K562 (cell line): ENCODE data around the gene BPIFB2. TPM values are rescaled to one million over a fixed set of nuclear protein-coding genes. Genes with fewer than 3 reads are reported as not detected.

ENCODE experiments used
- CCAR2 ChIP-seq: fragments of 200-400 bp; formaldehyde crosslinking; IDR thresholded peaks from 2 replicates; pipeline ENCODE4 v1.6.1; 2017; ENCODE audit warnings: mild to moderate bottlenecking, low read depth, low read length
- ESRRA ChIP-seq: fragments of 450-650 bp; IDR thresholded peaks from 2 replicates; pipeline ENCODE4 v1.6.1; 2014; ENCODE audit warnings: low read depth, mild to moderate bottlenecking, moderate library complexity, borderline replicate concordance
- EWSR1 ChIP-seq: fragments of 450-650 bp; IDR thresholded peaks from 2 replicates; pipeline ENCODE4 v1.6.1; 2018; ENCODE audit warnings: borderline replicate concordance, mild to moderate bottlenecking, low read depth, moderate library complexity; ENCODE audit not compliant: partially characterized antibody
- HMG20A ChIP-seq: fragments of 450-650 bp; formaldehyde crosslinking; conservative IDR thresholded peaks from 2 replicates; pipeline ENCODE4 v1.4.0; 2020; ENCODE audit warnings: mild to moderate bottlenecking, mixed read lengths
- HNRNPH1 ChIP-seq: fragments of 200-400 bp; formaldehyde crosslinking; optimal IDR thresholded peaks from 2 replicates; pipeline ENCODE3; 2017; ENCODE audit warnings: low read depth, mild to moderate bottlenecking, low read length, moderate library complexity
- KAT8 ChIP-seq: fragments of 450-650 bp; IDR thresholded peaks from 2 replicates; pipeline ENCODE4 v1.6.1; 2016; ENCODE audit warnings: low read depth, mild to moderate bottlenecking
- ZFPM2 ChIP-seq: fragments of 250-450 bp; sonication (Bioruptor Pico); IDR thresholded peaks from 2 replicates; pipeline ENCODE4 v1.5.1; 2022; ENCODE audit warnings: mild to moderate bottlenecking
- ZFX ChIP-seq: sonication (generic); formaldehyde crosslinking; IDR thresholded peaks from 2 replicates; pipeline ENCODE4 v1.8.0; 2022; ENCODE audit warnings: mild to moderate bottlenecking, missing genetic modification reagents, moderate library complexity
- ZNF384 ChIP-seq: IDR thresholded peaks from 2 replicates; pipeline ENCODE4 v1.6.1; 2012; ENCODE audit warnings: low read depth, low read length, improper control_type of control experiment
- ZNF764 ChIP-seq: fragments of 250-450 bp; sonication (Bioruptor Pico); IDR thresholded peaks from 2 replicates; pipeline ENCODE4 v1.4.0; 2020; ENCODE audit warnings: low read depth, mild to moderate bottlenecking, moderate library complexity
- polyA plus RNA-seq, 8 experiments: library from polyadenylated mRNA; depleted of rRNA in 4 of 8; stranded (reverse) in 5 of 8; unstranded in 3 of 8; fragments of >200 nt; fragmentation: Nextera tagmentation in 2 of 8; fragmentation: Illumina TruSeq in 1 of 8; extraction: Ambion mirVana in 2 of 8; extraction: Trizol in 1 of 8; gene quantifications; 2 replicates each; pipeline versions ENCODE4 v1.2.1 to v1.2.3, GENCODE V29; 2011 to 2014; ENCODE audit warnings: inconsistent platforms in 1 of 8, missing spikeins in 1 of 8
- total RNA-seq, 7 experiments: library from RNA; depleted of rRNA in 6 of 7; stranded (reverse); fragments of >200 nt in 6 of 7; fragmentation: Illumina TruSeq in 2 of 7; extraction: Trizol in 2 of 7; gene quantifications; 2 replicates each; pipeline versions ENCODE4 v1.2.1 to v1.2.3, GENCODE V29; 2011 to 2021; ENCODE audit warnings: low replicate concordance in 1 of 7
- TF ChIP-seq, protein P1 (sequence below), 2 experiments: fragments of 200-800 bp in 1 of 2; sonication (Bioruptor generic) in 1 of 2; sonication (generic) in 1 of 2; formaldehyde crosslinking in 1 of 2; IDR thresholded peaks in 1 of 2; conservative IDR thresholded peaks in 1 of 2; 2 replicates each; pipeline versions ENCODE4 v1.5.0 to v1.6.1; 2016 to 2020; ENCODE audit warnings: missing compliant biosample characterization in 1 of 2, missing genetic modification characterization in 1 of 2, missing genetic modification reagents in 1 of 2

Gene BPIFB2
- total and polyA plus RNA-seq, 9 of the 15 experiments (the other 6 are each of a cell fraction or from before 2014, with no cell fraction given), result not detected

GRCh38 chr20:33068251-33068939 is 60.9 kb downstream of the BPIFB2 start (continued):
- TF ChIP-seq ZFPM2 (CRISPR knock-in tag) (no peak), HMG20A (CRISPR knock-in tag) (no peak), CCAR2 (no peak), EWSR1 (no peak), HNRNPH1 (no peak), ZNF764 (CRISPR knock-in tag) (no peak), ZNF384 (no peak), ESRRA (no peak), ZFX (CRISPR knock-in tag) (no peak), KAT8 (no peak)
- TF ChIP-seq, protein P1, sequence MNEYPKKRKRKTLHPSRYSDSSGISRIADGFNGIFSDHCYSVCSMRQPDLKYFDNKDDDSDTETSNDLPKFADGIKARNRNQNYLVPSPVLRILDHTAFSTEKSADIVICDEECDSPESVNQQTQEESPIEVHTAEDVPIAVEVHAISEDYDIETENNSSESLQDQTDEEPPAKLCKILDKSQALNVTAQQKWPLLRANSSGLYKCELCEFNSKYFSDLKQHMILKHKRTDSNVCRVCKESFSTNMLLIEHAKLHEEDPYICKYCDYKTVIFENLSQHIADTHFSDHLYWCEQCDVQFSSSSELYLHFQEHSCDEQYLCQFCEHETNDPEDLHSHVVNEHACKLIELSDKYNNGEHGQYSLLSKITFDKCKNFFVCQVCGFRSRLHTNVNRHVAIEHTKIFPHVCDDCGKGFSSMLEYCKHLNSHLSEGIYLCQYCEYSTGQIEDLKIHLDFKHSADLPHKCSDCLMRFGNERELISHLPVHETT (CRISPR knock-in tag; conservative IDR thresholded peaks at IDR 0.05 in 1 of 2, IDR thresholded peaks at IDR 0.05 in 1 of 2), result no peak
- TF ChIP-seq, all 486 proteins: peak for 0
